Fibroblast of villous mesenchyme (primary cell): ENCODE results near the gene ELFN1. TPM values are rescaled to one million over a fixed set of nuclear protein-coding genes. Genes with fewer than 3 reads are reported as not detected.

Experiments
- DNase-seq: peaks from one replicate; pipeline ENCODE4 v3.0.0-alpha.2; 2010; ENCODE audit warnings: low read depth
- H3K4me3 ChIP-seq: 2 replicates; pipeline ENCODE4 v1.5.1; 2011; ENCODE audit warnings: low read depth, mild to moderate bottlenecking, low read length
- CTCF ChIP-seq: IDR thresholded peaks from 2 replicates; pipeline ENCODE4 v1.5.1; 2012; ENCODE audit warnings: low read depth, mild to moderate bottlenecking, low read length; ENCODE audit not compliant: insufficient read depth
- total RNA-seq: library from RNA; depleted of rRNA; stranded (reverse); fragments of >200 nt; gene quantifications from 2 replicates; pipeline ENCODE4 v1.2.3, GENCODE V29; 2012

The ELFN1 gene
- total RNA-seq, 1 donor, result 0.86 TPM

GRCh38 chr7:1651891-1652290, 18.2 kb upstream of the ELFN1 start:
- TF ChIP-seq CTCF, result no peak
- no peak for DNase-seq
- H3K4me3 ChIP-seq, result no peak overlapping the region

GRCh38 chr7:1653500-1653899, 16.6 kb upstream of the ELFN1 start:
- no peak overlapping the region for H3K4me3 ChIP-seq
- DNase-seq, result no peak
- no peak for TF ChIP-seq CTCF

GRCh38 chr7:1654111-1654510, 16.0 kb upstream of the ELFN1 start:
- H3K4me3 ChIP-seq, result no peak overlapping the region
- DNase-seq, result no peak
- TF ChIP-seq CTCF, result no peak

GRCh38 chr7:1654738-1655475, 15.2 kb upstream of the ELFN1 start:
- H3K4me3 ChIP-seq, result no peak overlapping the region
- DNase-seq, result no peak
- no peak for TF ChIP-seq CTCF

GRCh38 chr7:1659696-1660095, 10.4 kb upstream of the ELFN1 start:
- no peak overlapping the region for H3K4me3 ChIP-seq
- no peak for TF ChIP-seq CTCF
- DNase-seq, result peak; percentile 93

- no peak overlapping the region for H3K4me3 ChIP-seq
- peak; percentile 12 for DNase-seq
- no peak for TF ChIP-seq CTCF
Measured at GRCh38 chr7:1661461-1661860, 8.6 kb upstream of the ELFN1 start.

- TF ChIP-seq CTCF, result no peak
- DNase-seq, result no peak
- no peak overlapping the region for H3K4me3 ChIP-seq
Measured at GRCh38 chr7:1662101-1662500, 8.0 kb upstream of the ELFN1 start.
